Endothelial cell (in vitro differentiated cells): Measurements from ENCODE around the gene CYP17A1. TPM values are rescaled to one million over a fixed set of nuclear protein-coding genes. Genes with fewer than 3 reads are reported as not detected.

Experiments used
- DNase-seq: peaks from one replicate; pipeline ENCODE4 v3.0.0; 2021; ENCODE audit warnings: low spot score
- H3K27ac Mint-ChIP-seq: one replicate; pipeline ENCODE4 v1.8.0; 2021; ENCODE audit warnings: mixed read lengths, inconsistent platforms; ENCODE audit not compliant: unreplicated experiment
- H3K27me3 Mint-ChIP-seq: one replicate; pipeline ENCODE4 v1.8.0; 2021; ENCODE audit warnings: mild to moderate bottlenecking, moderate library complexity, mixed read lengths, inconsistent platforms; ENCODE audit not compliant: unreplicated experiment
- H3K36me3 Mint-ChIP-seq: one replicate; pipeline ENCODE4 v1.8.0; 2021; ENCODE audit warnings: mild to moderate bottlenecking, low read depth, mixed read lengths, inconsistent platforms; ENCODE audit not compliant: unreplicated experiment
- H3K4me1 Mint-ChIP-seq: one replicate; pipeline ENCODE4 v1.8.0; 2021; ENCODE audit warnings: mild to moderate bottlenecking, mixed read lengths, inconsistent platforms; ENCODE audit not compliant: unreplicated experiment
- H3K4me3 Mint-ChIP-seq: one replicate; pipeline ENCODE4 v1.8.0; 2021; ENCODE audit warnings: mild to moderate bottlenecking, mixed read lengths, inconsistent platforms; ENCODE audit not compliant: unreplicated experiment
- H3K9me3 Mint-ChIP-seq: one replicate; pipeline ENCODE4 v1.8.0; 2021; ENCODE audit warnings: mixed read lengths, inconsistent platforms; ENCODE audit not compliant: unreplicated experiment
- long read RNA-seq: library from polyadenylated mRNA; unstranded; transcript quantifications from one replicate; pipeline ENCODE4 v2.0.0, GENCODE V29; 2020; ENCODE audit not compliant: unreplicated experiment
- total RNA-seq: library from RNA; stranded (reverse); fragmentation: NEBNext Ultra II Directional; extraction: Animal tissue kit (Norgen Biotek cat#: 25700); gene quantifications from one replicate; pipeline ENCODE4 v1.2.1, GENCODE V29; 2021; ENCODE audit not compliant: unreplicated experiment
- TF ChIP-seq, protein P1 (sequence below): fragments of 200-600 bp; sonication (generic); IDR thresholded peaks from one replicate; pipeline ENCODE4 v1.5.0; 2021; ENCODE audit warnings: antibody characterized with exemption; ENCODE audit not compliant: unreplicated experiment

The CYP17A1 gene, protein sequence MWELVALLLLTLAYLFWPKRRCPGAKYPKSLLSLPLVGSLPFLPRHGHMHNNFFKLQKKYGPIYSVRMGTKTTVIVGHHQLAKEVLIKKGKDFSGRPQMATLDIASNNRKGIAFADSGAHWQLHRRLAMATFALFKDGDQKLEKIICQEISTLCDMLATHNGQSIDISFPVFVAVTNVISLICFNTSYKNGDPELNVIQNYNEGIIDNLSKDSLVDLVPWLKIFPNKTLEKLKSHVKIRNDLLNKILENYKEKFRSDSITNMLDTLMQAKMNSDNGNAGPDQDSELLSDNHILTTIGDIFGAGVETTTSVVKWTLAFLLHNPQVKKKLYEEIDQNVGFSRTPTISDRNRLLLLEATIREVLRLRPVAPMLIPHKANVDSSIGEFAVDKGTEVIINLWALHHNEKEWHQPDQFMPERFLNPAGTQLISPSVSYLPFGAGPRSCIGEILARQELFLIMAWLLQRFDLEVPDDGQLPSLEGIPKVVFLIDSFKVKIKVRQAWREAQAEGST
- not detected for total RNA-seq
- long read RNA-seq: 0 reads

DNA sequence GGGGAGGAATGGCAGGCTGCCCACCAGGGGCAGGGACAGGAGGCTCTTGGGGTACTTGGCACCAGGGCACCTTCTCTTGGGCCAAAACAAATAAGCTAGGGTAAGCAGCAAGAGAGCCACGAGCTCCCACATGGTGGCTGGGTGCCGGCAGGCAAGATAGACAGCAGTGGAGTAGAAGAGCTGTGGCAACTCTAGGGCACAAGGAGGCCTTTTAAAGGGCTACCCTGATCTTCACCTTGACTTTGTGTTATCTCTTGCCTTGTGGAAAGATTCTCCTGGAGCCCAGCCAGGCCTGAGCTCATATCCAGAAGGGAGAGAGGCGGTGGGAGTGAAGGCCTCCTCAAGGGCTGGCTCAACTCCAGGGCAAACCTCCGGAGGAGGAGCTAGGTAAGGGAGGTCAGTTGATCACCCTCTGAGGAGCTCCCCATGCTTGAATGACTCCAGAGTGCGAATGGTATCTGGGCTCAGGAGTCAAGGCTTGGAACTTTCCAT, at the start of gene CYP17A1:
CYP17A1 (minus strand) TSS at position 184 of the 492 bp plus-strand sequence; CDS start at position 132, 52 bp downstream.
- Mint-ChIP-seq H3K36me3 (peaks cover 5% of the 10 kb centered on the region), H3K27me3 (peaks cover 2% of the 10 kb centered on the region), H3K4me1 (no peaks in the 10 kb centered on the region), H3K9me3 (no peaks in the 10 kb centered on the region), H3K4me3 (no peak within 1 kb of the TSS), H3K27ac (no peak within 1 kb of the TSS)
- DNase-seq: no peak
- TF ChIP-seq, protein P1, sequence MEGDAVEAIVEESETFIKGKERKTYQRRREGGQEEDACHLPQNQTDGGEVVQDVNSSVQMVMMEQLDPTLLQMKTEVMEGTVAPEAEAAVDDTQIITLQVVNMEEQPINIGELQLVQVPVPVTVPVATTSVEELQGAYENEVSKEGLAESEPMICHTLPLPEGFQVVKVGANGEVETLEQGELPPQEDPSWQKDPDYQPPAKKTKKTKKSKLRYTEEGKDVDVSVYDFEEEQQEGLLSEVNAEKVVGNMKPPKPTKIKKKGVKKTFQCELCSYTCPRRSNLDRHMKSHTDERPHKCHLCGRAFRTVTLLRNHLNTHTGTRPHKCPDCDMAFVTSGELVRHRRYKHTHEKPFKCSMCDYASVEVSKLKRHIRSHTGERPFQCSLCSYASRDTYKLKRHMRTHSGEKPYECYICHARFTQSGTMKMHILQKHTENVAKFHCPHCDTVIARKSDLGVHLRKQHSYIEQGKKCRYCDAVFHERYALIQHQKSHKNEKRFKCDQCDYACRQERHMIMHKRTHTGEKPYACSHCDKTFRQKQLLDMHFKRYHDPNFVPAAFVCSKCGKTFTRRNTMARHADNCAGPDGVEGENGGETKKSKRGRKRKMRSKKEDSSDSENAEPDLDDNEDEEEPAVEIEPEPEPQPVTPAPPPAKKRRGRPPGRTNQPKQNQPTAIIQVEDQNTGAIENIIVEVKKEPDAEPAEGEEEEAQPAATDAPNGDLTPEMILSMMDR: no peak

DNA sequence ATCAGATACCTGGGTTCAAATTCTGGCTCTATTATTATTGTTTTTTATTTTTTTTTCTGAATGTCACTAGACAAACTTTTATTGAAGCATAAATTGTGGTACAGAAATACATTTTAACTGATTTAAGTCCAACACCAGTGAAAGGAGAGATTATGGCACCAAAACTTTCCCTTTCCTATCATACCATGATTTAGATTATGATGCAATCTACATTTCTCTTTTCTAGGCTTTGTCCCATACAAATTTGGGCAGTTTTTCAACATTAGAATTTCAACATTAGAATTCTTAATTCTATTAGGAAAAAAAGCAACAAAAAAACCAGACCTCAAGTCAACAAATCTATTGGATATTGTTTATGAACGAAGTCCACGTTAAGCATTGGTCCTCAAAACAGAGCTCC, 43.0 kb upstream of the CYP17A1 start:
- no peaks in the 10 kb centered on the region for H3K4me1 Mint-ChIP-seq
- no peak overlapping the region for H3K4me3 Mint-ChIP-seq
- DNase-seq: no peak
- H3K27ac Mint-ChIP-seq: no peak overlapping the region
- H3K9me3 Mint-ChIP-seq: no peaks in the 10 kb centered on the region
- TF ChIP-seq, protein P1: no peak
- no peaks in the 10 kb centered on the region for H3K36me3 Mint-ChIP-seq
- H3K27me3 Mint-ChIP-seq: no peaks in the 10 kb centered on the region

DNA sequence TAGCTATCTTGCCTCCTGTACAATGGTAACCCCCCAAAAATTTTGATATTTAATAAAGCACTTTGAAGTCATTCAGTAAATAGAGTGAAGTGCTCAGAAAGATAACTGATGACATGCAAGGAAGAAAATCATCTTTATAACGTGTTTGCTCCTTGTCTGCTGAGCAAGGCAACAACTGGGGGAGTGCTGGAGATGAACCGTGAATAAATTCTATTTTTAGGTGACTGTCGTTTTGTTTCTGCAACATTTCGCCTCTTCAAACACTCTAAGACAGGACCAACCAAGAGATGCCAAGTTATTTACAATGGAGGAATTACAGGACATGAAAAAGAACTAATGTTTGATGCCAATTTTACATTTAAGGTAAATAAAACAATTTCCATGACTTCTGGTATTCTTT, 41.4 kb upstream of the CYP17A1 start:
- no peak overlapping the region for H3K27ac Mint-ChIP-seq
- no peak for DNase-seq
- no peaks in the 10 kb centered on the region for H3K4me1 Mint-ChIP-seq
- TF ChIP-seq, protein P1: no peak
- no peak overlapping the region for H3K4me3 Mint-ChIP-seq
- H3K36me3 Mint-ChIP-seq: no peaks in the 10 kb centered on the region
- H3K9me3 Mint-ChIP-seq: no peaks in the 10 kb centered on the region
- no peaks in the 10 kb centered on the region for H3K27me3 Mint-ChIP-seq

DNA sequence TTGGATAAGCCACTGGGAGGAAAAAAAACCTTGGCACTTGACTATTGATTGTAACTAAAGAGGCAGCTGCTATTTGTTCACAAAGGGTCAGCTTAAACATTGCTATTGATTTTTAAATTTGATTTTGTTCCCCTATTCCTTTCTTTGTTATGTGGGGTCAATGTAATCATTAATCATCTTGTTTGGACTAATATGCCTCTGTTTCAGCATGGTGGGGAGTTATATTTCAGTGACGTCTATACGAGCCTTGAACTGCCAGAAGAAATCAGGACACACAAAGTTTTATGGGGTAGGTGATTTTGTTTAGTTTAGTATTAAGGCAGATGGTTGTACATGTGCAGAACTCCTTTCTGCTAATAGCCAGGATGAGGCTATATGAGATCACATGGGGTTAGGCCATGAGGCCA, 39.5 kb upstream of the CYP17A1 start:
- no peak overlapping the region for H3K27ac Mint-ChIP-seq
- H3K4me1 Mint-ChIP-seq: no peaks in the 10 kb centered on the region
- no peak for DNase-seq
- no peaks in the 10 kb centered on the region for H3K9me3 Mint-ChIP-seq
- TF ChIP-seq, protein P1: no peak
- no peaks in the 10 kb centered on the region for H3K27me3 Mint-ChIP-seq
- H3K36me3 Mint-ChIP-seq: no peaks in the 10 kb centered on the region
- H3K4me3 Mint-ChIP-seq: no peak overlapping the region

DNA sequence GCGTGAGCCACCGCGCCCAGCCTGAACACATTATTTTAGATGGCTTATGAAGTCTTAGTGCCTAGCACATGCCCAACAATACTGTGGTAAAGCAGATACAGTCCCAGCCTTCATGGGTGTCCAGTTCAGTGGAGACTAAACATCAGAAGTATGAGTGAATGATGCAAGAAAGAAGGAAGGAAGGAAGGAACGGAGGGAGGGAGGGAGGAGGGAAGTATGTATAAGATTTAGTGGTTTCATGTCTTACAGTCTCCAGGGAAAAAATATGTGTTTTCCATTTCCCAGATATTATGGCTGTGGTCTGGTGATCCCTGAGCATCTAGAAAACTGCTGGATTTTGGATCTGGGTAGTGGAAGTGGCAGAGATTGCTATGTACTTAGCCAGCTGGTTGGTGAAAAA, 35.0 kb upstream of the CYP17A1 start:
- no peak for DNase-seq
- H3K36me3 Mint-ChIP-seq: no peaks in the 10 kb centered on the region
- TF ChIP-seq, protein P1: no peak
- H3K4me3 Mint-ChIP-seq: no peak overlapping the region
- H3K9me3 Mint-ChIP-seq: no peaks in the 10 kb centered on the region
- peaks cover 3% of the 10 kb centered on the region for H3K27me3 Mint-ChIP-seq
- H3K4me1 Mint-ChIP-seq: peaks cover 8% of the 10 kb centered on the region
- no peak overlapping the region for H3K27ac Mint-ChIP-seq
